Measurements from ENCODE around the gene ZC3HAV1. TPM values are rescaled to one million over a fixed set of nuclear protein-coding genes. Genes with fewer than 3 reads are reported as not detected.

The ZC3HAV1 gene
- total RNA-seq, 1 donor from 2014 or later, result 23.7 TPM

DNA sequence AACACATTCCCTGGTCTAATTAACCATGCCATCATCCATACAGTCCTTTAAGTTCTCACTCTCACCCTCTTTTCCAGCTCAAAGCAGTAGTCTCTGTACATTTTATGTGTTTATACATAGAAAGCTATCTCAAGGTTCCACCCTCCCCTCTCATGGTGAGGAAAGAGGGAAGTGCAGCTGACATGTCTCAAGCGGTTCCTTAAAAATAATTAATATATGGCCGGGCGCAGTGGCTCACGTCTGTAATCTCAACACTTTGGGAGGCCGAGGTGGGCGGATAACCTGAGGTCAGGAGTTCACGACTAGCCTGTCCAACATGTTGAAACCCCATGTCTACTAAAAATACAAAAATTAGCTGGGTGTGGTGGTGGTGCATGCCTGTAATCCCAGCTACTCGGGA is 36.7 kb downstream of the ZC3HAV1 start:
- no peak for DNase-seq (ENCODE audit: low spot score in 2 of 2, unreplicated experiment in 2 of 2)
- Mint-ChIP-seq H3K9me3 (peaks cover 4% of the 10 kb centered on the region), H3K27ac (no peak overlapping the region), H3K36me3 (peaks cover 42% of the 10 kb centered on the region), H3K4me3 (no peak overlapping the region), H3K4me1 (peaks cover 2% of the 10 kb centered on the region), H3K27me3 (ENCODE audit: low read depth) (no peaks in the 10 kb centered on the region)
- TF ChIP-seq, protein P1, sequence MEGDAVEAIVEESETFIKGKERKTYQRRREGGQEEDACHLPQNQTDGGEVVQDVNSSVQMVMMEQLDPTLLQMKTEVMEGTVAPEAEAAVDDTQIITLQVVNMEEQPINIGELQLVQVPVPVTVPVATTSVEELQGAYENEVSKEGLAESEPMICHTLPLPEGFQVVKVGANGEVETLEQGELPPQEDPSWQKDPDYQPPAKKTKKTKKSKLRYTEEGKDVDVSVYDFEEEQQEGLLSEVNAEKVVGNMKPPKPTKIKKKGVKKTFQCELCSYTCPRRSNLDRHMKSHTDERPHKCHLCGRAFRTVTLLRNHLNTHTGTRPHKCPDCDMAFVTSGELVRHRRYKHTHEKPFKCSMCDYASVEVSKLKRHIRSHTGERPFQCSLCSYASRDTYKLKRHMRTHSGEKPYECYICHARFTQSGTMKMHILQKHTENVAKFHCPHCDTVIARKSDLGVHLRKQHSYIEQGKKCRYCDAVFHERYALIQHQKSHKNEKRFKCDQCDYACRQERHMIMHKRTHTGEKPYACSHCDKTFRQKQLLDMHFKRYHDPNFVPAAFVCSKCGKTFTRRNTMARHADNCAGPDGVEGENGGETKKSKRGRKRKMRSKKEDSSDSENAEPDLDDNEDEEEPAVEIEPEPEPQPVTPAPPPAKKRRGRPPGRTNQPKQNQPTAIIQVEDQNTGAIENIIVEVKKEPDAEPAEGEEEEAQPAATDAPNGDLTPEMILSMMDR (IDR thresholded peaks at IDR 0.05; ENCODE audit: unreplicated experiment), result no peak

DNA sequence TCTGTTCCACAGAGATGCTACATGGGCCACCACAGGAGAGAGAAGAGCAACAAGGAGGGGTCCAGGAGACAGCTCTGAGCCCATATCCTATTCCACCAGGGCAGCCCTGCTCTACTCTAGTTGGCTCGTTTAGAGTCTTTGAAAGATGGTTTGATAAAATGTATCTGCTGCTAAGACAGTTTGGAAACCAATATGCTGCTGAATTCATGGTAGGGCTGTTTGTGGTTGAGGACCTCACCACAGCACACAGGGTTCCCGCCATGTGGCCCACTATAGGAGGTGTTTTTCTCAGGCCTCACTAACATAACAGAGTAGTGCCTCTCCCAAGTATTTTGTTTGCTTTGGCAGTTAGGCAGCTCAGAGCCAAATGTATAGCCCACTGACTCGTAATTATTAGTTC is 37.8 kb downstream of the ZC3HAV1 start:
- no peak for DNase-seq (ENCODE audit: low spot score in 2 of 2, unreplicated experiment in 2 of 2)
- TF ChIP-seq, protein P1 (IDR thresholded peaks at IDR 0.05; ENCODE audit: unreplicated experiment), result no peak
- Mint-ChIP-seq H3K4me1 (peaks cover 2% of the 10 kb centered on the region), H3K27ac (no peak overlapping the region), H3K4me3 (no peak overlapping the region), H3K36me3 (peaks cover 48% of the 10 kb centered on the region), H3K27me3 (ENCODE audit: low read depth) (no peaks in the 10 kb centered on the region), H3K9me3 (peaks cover 4% of the 10 kb centered on the region)

DNA sequence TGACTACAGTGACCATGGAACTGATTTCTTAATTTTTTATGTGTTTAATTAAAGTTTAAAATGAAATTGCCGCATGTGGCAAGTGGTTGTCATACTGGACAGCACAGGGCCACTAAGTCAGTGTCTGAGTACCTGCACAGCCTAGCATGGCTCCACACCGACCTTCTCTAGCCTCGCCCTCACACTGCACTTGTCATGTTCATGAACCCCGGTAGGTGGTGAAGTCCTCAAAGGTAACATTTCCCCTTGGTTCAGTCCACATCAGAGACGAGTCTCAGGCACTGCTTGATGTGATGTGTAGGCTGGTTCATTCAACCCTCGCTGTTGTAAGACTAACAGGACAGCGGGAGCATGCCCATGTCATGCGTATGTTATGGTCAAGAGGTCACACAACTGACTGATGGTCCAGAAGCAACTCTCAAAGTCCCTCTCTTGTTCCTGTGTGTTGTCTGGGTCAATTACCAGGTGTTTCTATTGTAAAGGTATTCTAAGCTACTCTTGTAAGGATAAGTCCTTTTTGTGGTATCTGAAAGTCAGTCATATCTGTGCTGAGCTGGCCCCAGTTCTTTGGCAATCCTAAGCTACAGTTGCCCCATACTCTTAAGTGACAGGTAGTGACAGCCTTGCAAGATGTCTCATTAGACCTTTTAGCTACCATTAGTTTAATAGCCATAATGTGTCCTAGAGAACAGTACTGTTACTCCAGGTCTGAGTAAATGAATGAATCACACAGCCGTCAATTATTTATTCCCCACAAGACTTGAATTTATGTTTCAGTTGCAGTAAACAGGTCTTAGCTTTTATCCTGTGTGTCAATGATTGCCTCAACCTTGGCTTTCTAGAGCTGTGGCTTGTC is 40.7 kb downstream of the ZC3HAV1 start:
- peaks cover 57% of the 10 kb centered on the region for H3K36me3 Mint-ChIP-seq
- no peaks in the 10 kb centered on the region for H3K4me1 Mint-ChIP-seq
- no peak overlapping the region for H3K4me3 Mint-ChIP-seq
- peaks cover 4% of the 10 kb centered on the region for H3K9me3 Mint-ChIP-seq
- H3K27me3 Mint-ChIP-seq (ENCODE audit: low read depth), result no peaks in the 10 kb centered on the region
- TF ChIP-seq, protein P1 (IDR thresholded peaks at IDR 0.05; ENCODE audit: unreplicated experiment), result no peak
- H3K27ac Mint-ChIP-seq, result no peak overlapping the region
- DNase-seq (ENCODE audit: low spot score in 2 of 2, unreplicated experiment in 2 of 2), result no peak

DNA sequence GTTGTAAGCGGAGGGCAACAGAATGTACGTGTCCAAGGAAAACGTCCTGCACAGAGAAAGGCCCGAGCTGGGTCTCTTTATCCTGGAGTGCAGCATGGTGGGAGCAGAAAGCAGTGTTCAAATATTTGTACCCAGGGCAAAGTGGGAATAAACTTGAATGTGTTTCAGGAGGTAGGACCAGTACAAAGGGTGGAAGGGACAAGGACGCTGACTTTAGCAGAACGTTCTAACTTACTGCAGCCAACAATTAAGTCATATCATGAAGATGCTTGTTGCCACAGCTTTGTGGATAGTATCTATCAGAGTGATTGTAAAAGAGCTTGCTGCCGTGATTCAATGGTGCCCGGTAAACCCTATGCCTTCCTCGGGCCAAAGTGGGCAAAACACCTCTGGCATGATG is 43.2 kb downstream of the ZC3HAV1 start:
- no peak for DNase-seq (ENCODE audit: low spot score in 2 of 2, unreplicated experiment in 2 of 2)
- Mint-ChIP-seq H3K9me3 (peaks cover 4% of the 10 kb centered on the region), H3K27ac (no peak overlapping the region)

DNA sequence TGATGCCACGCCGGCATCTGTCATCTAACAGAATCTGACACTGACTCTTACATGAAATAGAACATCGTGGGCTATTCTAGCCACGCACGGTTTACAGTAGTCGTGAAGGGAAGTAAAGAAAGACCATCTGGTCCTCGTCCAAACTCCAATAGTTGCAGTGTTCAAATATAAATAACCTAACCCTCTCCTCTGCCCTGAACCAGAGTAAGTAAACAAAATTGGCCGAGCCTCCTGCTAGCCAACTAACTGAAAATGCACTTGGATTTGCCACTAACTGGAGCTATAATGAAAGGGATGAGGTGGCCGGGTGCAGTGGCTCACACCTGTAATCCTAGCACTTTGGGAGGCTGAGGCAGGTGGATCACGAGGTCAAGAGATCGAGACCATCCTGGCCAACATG is 44.2 kb downstream of the ZC3HAV1 start:
- no peaks in the 10 kb centered on the region for H3K4me1 Mint-ChIP-seq
- no peaks in the 10 kb centered on the region for H3K27me3 Mint-ChIP-seq (ENCODE audit: low read depth)
- DNase-seq (ENCODE audit: low spot score in 2 of 2, unreplicated experiment in 2 of 2), result no peak
- H3K27ac Mint-ChIP-seq, result no peak overlapping the region
- TF ChIP-seq, protein P1 (IDR thresholded peaks at IDR 0.05; ENCODE audit: unreplicated experiment), result no peak
- H3K9me3 Mint-ChIP-seq, result peaks cover 4% of the 10 kb centered on the region
- H3K4me3 Mint-ChIP-seq, result no peak overlapping the region
- H3K36me3 Mint-ChIP-seq, result peaks cover 63% of the 10 kb centered on the region

More for the DNA sequence above, 43.2 kb downstream of the ZC3HAV1 start:
- no peaks in the 10 kb centered on the region for H3K4me1 Mint-ChIP-seq
- H3K4me3 Mint-ChIP-seq, result no peak overlapping the region
- no peaks in the 10 kb centered on the region for H3K27me3 Mint-ChIP-seq (ENCODE audit: low read depth)
- TF ChIP-seq, protein P1 (IDR thresholded peaks at IDR 0.05; ENCODE audit: unreplicated experiment), result no peak
- peaks cover 56% of the 10 kb centered on the region for H3K36me3 Mint-ChIP-seq

Measured in mesothelial cell of epicardium (in vitro differentiated cells).